HepG2 (cell line): ENCODE data around the gene SUSD3. TPM values are rescaled to one million over a fixed set of nuclear protein-coding genes. Genes with fewer than 3 reads are reported as not detected.

Experiments
- ARID5B ChIP-seq: IDR thresholded peaks from 2 replicates; pipeline ENCODE4 v1.4.0; 2020; ENCODE audit warnings: mild to moderate bottlenecking, missing genetic modification reagents
- DNMT1 ChIP-seq: sonication (generic); formaldehyde crosslinking; IDR thresholded peaks from 2 replicates; pipeline ENCODE4 v1.5.1; 2020; ENCODE audit warnings: mild to moderate bottlenecking, missing genetic modification reagents
- DPF2 ChIP-seq: sonication (generic); formaldehyde crosslinking; IDR thresholded peaks from 2 replicates; pipeline ENCODE4 v1.4.0; 2020; ENCODE audit warnings: mild to moderate bottlenecking, low read depth, missing genetic modification reagents, borderline replicate concordance
- ETV5 ChIP-seq: IDR thresholded peaks from 2 replicates; pipeline ENCODE4 v1.6.1; 2018; ENCODE audit warnings: missing biosample characterization, missing genetic modification reagents, inconsistent platforms, borderline replicate concordance
- MEIS2 ChIP-seq: sonication (generic); formaldehyde crosslinking; IDR thresholded peaks from 2 replicates; pipeline ENCODE4 v1.9.0; 2021; ENCODE audit warnings: mild to moderate bottlenecking, missing genetic modification reagents
- MXI1 ChIP-seq: IDR thresholded peaks from 3 replicates; pipeline ENCODE4 v1.6.1; 2012; ENCODE audit warnings: low read depth, low read length, inconsistent platforms, borderline replicate concordance
- NFYC ChIP-seq: IDR thresholded peaks from 2 replicates; pipeline ENCODE4 v1.6.1; 2016; ENCODE audit warnings: missing genetic modification reagents, missing compliant biosample characterization
- NR3C1 ChIP-seq: sonication (generic); formaldehyde crosslinking; IDR thresholded peaks from 2 replicates; pipeline ENCODE4 v1.4.0; 2020; ENCODE audit warnings: missing genetic modification reagents
- RXRB ChIP-seq: IDR thresholded peaks from 2 replicates; pipeline ENCODE4 v1.6.1; 2016; ENCODE audit warnings: borderline replicate concordance, missing genetic modification reagents, missing compliant biosample characterization
- SNAPC5 ChIP-seq: sonication (generic); formaldehyde crosslinking; IDR thresholded peaks from 2 replicates; pipeline ENCODE4 v1.8.1; 2023; ENCODE audit warnings: mild to moderate bottlenecking, missing genetic modification reagents, borderline replicate concordance
- SRSF4 ChIP-seq: fragments of 200-400 bp; formaldehyde crosslinking; IDR thresholded peaks from one replicate; pipeline ENCODE4 v1.6.1; 2018; ENCODE audit warnings: mild to moderate bottlenecking, low read depth, low read length, moderate library complexity; ENCODE audit not compliant: poor library complexity, severe bottlenecking
- TEAD3 ChIP-seq: optimal IDR thresholded peaks from 2 replicates; pipeline ENCODE3; 2016; ENCODE audit warnings: borderline replicate concordance
- TFDP2 ChIP-seq: sonication (generic); formaldehyde crosslinking; IDR thresholded peaks from 2 replicates; pipeline ENCODE4 v1.4.0; 2020; ENCODE audit warnings: missing genetic modification reagents
- ZFP41 ChIP-seq: sonication (generic); formaldehyde crosslinking; IDR thresholded peaks from 2 replicates; pipeline ENCODE4 v1.4.0; 2020; ENCODE audit warnings: mild to moderate bottlenecking, missing genetic modification reagents, borderline replicate concordance
- ZFX ChIP-seq: sonication (generic); formaldehyde crosslinking; IDR thresholded peaks from 2 replicates; pipeline ENCODE4 v1.4.0; 2020; ENCODE audit warnings: mild to moderate bottlenecking, low read depth, missing genetic modification reagents, moderate library complexity
- ZNF253 ChIP-seq: sonication (generic); formaldehyde crosslinking; IDR thresholded peaks from 2 replicates; pipeline ENCODE4 v1.8.0; 2022; ENCODE audit warnings: mild to moderate bottlenecking, missing genetic modification reagents, borderline replicate concordance
- ZNF496 ChIP-seq: sonication (generic); formaldehyde crosslinking; IDR thresholded peaks from 2 replicates; pipeline ENCODE4 v1.8.1; 2023; ENCODE audit warnings: mild to moderate bottlenecking, moderate library complexity, missing genetic modification reagents; ENCODE audit not compliant: insufficient replicate concordance
- ZSCAN25 ChIP-seq: sonication (generic); formaldehyde crosslinking; IDR thresholded peaks from 2 replicates; pipeline ENCODE4 v1.8.0; 2022; ENCODE audit warnings: mild to moderate bottlenecking, missing genetic modification reagents
- polyA plus RNA-seq, 8 experiments: library from polyadenylated mRNA; depleted of rRNA in 3 of 8; stranded (reverse) in 7 of 8; unstranded in 1 of 8; fragments of >200 nt; fragmentation: Illumina TruSeq in 4 of 8; extraction: Trizol in 4 of 8; gene quantifications; 2 replicates each; pipeline versions ENCODE4 v1.2.1 to v1.2.3, GENCODE V29; 2011 to 2016; ENCODE audit warnings: low read depth in 4 of 8, missing spikeins in 1 of 8, mixed read lengths in 1 of 8; ENCODE audit not compliant: insufficient read depth in 1 of 8
- total RNA-seq, 5 experiments: library from RNA; depleted of rRNA; stranded (reverse); fragments of >200 nt; fragmentation: Illumina TruSeq; extraction: Trizol; gene quantifications; 2 replicates each; pipeline ENCODE4 v1.2.3, GENCODE V29; 2016; ENCODE audit warnings: low read depth in 1 of 5
- TF ChIP-seq, protein P1 (sequence below): sonication (generic); IDR thresholded peaks from 2 replicates; pipeline ENCODE4 v1.6.1; 2016; ENCODE audit warnings: low read depth, borderline replicate concordance
- TF ChIP-seq, protein P2 (sequence below): sonication (generic); formaldehyde crosslinking; IDR thresholded peaks from 2 replicates; pipeline ENCODE4 v1.5.0; 2020; ENCODE audit warnings: mild to moderate bottlenecking, missing genetic modification reagents

SUSD3 gene
- total and polyA plus RNA-seq, 2 of the 13 experiments (the other 11 are each of a cell fraction or from before 2014, with no cell fraction given), result 7.0 to 9.1 TPM

DNA sequence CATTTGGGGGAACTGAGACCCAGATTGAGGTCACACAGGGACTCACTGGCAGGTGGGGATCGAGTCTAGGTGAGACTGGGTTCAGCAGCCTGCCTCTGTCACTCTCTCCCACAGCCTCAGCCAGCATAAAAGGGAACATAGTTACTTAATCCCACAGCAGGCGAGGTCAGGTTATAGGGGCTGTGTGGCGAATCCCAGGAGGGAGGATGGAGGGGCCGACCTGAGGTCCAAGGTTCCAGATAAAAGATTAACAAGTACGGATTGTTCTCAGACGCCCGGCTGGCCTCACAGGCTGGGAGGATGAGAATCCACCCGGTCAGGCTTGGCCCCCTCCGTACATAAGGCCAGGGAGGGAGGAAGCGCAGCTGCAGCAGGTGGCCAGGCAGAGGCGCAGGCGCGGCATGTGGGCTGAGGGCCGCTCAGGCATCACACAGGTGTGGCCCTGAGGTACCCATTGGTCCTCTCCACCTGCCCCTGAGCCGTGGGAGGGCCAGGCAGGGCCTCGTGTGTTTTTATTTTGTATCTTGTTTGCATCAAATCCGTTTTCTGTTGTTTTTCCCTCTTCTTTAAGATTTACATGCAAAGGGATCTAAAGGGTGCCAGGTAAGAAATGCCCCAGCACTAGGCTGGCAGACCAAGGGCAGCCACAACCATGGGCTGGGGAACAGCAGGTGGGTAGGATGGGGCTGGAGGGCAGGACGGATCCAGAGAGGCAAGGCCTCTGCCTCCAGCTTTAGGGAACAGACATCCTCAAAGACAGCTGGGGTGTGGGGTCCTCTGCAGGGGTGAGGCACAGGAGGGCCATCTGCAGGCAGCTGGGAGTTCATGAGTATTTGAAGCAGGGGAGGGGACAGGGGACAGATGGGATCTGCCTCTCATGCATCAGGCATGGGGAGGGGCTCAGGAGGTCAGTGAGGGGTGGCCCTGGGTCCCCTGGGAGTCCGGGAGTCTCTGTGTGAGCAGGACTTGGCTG, 3.6 kb downstream of the SUSD3 start (continued):
- TF ChIP-seq TFDP2 (CRISPR knock-in tag) (0 out of 2 replicates have a peak, but pooled peaks have one; percentile 21), MEIS2 (CRISPR knock-in tag) (no peak; the same call in 1 of the 2 replicates), ZSCAN25 (CRISPR knock-in tag) (peak; percentile 86), ZNF496 (CRISPR knock-in tag) (no peak), SRSF4 (no peak), ZNF253 (no peak), ETV5 (peak; percentile 55; the same call in 1 of the 2 replicates), RXRB (CRISPR knock-in tag) (peak; percentile 67; the same call in 1 of the 2 replicates), DPF2 (peak; percentile 34; the same call in 1 of the 2 replicates), TEAD3 (CRISPR knock-in tag) (peak; percentile 62), MXI1 (peak; percentile 53; the same call in 1 of the 3 replicates), NFYC (no peak), DNMT1 (CRISPR knock-in tag) (no peak), NR3C1 (no peak), ZFP41 (CRISPR knock-in tag) (no peak), SNAPC5 (CRISPR knock-in tag) (no peak), ARID5B (CRISPR knock-in tag) (peak; percentile 64; the same call in 1 of the 2 replicates), ZFX (CRISPR knock-in tag) (peak; percentile 73)
- TF ChIP-seq, protein P1, sequence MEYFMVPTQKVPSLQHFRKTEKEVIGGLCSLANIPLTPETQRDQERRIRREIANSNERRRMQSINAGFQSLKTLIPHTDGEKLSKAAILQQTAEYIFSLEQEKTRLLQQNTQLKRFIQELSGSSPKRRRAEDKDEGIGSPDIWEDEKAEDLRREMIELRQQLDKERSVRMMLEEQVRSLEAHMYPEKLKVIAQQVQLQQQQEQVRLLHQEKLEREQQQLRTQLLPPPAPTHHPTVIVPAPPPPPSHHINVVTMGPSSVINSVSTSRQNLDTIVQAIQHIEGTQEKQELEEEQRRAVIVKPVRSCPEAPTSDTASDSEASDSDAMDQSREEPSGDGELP, result peak; percentile 76
- TF ChIP-seq, protein P2, sequence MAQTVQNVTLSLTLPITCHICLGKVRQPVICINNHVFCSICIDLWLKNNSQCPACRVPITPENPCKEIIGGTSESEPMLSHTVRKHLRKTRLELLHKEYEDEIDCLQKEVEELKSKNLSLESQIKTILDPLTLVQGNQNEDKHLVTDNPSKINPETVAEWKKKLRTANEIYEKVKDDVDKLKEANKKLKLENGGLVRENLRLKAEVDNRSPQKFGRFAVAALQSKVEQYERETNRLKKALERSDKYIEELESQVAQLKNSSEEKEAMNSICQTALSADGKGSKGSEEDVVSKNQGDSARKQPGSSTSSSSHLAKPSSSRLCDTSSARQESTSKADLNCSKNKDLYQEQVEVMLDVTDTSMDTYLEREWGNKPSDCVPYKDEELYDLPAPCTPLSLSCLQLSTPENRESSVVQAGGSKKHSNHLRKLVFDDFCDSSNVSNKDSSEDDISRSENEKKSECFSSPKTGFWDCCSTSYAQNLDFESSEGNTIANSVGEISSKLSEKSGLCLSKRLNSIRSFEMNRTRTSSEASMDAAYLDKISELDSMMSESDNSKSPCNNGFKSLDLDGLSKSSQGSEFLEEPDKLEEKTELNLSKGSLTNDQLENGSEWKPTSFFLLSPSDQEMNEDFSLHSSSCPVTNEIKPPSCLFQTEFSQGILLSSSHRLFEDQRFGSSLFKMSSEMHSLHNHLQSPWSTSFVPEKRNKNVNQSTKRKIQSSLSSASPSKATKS (CRISPR knock-in tag), result no peak
